ENCODE measurements around the gene GAS7. TPM values are rescaled to one million over a fixed set of nuclear protein-coding genes. Genes with fewer than 3 reads are reported as not detected.

The GAS7 gene
- total RNA-seq, 4 donors from 2014 or later = 242 to 309 (median 264) TPM

DNA sequence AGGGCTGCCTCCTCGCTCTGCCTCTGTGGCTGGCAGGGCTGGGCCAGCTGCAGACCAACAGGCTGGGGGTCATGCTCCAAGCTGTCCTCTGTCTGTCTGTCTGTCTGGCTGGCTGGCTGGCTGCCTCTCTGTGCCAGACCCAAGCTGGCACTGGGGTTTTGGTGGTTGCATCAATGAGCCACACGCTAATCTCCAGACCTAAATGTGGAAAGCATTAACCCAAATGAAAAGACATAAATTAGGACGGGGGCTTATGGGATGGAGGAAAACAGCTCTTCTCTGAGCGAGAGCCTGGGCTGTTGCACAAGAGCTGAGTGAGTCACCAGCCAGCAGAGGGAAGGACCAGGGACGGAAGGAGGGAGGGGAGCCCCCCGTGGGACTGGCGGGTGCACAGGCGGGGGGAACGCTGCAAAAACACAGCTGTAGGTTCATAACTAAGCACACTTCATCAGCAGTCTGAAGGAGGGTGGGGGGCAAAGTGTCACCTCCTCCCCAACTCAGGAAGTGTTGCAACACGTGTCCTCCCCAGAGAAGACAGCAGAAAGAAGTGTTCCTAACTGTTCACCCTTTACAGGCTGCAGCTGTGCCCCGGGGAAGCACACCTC, 83.4 kb downstream of the GAS7 start:
- peak overlapping the region; percentile 68 to 91 (median 82) for H3K27ac ChIP-seq
- H3K4me1 ChIP-seq = peaks cover 0 to 81% (median 31%) of the 10 kb centered on the region in 4 donors
- 6% methylated on average over 11 of the region's 11 CpGs for WGBS, 2 donors
- H3K9me3 ChIP-seq = no peaks in the 10 kb centered on the region
- TF ChIP-seq EP300 (IDR thresholded peaks at IDR 0.05) (peak in 1 of 2 donors; percentile 97), POLR2A (IDR thresholded peaks at IDR 0.05) (peak in 1 of 2 donors; percentile 16)
- TF ChIP-seq, protein P1, sequence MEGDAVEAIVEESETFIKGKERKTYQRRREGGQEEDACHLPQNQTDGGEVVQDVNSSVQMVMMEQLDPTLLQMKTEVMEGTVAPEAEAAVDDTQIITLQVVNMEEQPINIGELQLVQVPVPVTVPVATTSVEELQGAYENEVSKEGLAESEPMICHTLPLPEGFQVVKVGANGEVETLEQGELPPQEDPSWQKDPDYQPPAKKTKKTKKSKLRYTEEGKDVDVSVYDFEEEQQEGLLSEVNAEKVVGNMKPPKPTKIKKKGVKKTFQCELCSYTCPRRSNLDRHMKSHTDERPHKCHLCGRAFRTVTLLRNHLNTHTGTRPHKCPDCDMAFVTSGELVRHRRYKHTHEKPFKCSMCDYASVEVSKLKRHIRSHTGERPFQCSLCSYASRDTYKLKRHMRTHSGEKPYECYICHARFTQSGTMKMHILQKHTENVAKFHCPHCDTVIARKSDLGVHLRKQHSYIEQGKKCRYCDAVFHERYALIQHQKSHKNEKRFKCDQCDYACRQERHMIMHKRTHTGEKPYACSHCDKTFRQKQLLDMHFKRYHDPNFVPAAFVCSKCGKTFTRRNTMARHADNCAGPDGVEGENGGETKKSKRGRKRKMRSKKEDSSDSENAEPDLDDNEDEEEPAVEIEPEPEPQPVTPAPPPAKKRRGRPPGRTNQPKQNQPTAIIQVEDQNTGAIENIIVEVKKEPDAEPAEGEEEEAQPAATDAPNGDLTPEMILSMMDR (IDR thresholded peaks at IDR 0.05) = no peak
- H3K36me3 ChIP-seq = no peaks in the 10 kb centered on the region
- DNase-seq (ENCODE audit: low spot score in 2 of 2) = peak; percentile 86 to 91
- peak overlapping the region in 1 of 4 donors; percentile 25 for H3K4me3 ChIP-seq
- H3K27me3 ChIP-seq = no peaks in the 10 kb centered on the region

DNA sequence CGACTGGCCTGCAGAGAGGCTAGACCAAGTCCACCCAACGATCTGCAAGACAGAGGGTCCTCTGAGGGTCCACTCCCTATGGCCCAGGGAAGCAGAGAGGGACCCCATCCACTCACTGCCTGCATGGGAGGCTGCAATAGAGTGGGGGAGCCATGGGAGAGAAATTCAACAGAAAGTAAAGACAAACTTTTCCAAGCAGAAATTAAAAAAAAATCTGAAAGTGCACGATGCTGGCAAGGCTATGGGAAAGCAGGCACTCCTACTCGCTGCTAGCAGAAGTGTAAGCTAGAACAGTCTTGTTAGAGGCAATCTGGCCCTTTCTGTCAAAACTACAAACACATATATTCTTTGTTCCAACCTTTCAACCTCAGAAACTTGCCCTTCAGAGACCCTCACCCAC, 85.4 kb downstream of the GAS7 start:
- WGBS, 2 donors = 47 to 70% methylated on average over 4 of the region's 4 CpGs
- Histone ChIP-seq H3K4me3 (no peak overlapping the region), H3K4me1 (peaks cover 0 to 68% (median 22%) of the 10 kb centered on the region in 4 donors), H3K27me3 (no peaks in the 10 kb centered on the region), H3K9me3 (no peaks in the 10 kb centered on the region), H3K27ac (peak overlapping the region in 2 of 4 donors; percentile 87 to 91), H3K36me3 (no peaks in the 10 kb centered on the region)
- TF ChIP-seq EP300 (IDR thresholded peaks at IDR 0.05) = no peak
- no peak for TF ChIP-seq POLR2A (IDR thresholded peaks at IDR 0.05)
- TF ChIP-seq, protein P1 (IDR thresholded peaks at IDR 0.05) = no peak
- DNase-seq (ENCODE audit: low spot score in 2 of 2) = no peak

DNA sequence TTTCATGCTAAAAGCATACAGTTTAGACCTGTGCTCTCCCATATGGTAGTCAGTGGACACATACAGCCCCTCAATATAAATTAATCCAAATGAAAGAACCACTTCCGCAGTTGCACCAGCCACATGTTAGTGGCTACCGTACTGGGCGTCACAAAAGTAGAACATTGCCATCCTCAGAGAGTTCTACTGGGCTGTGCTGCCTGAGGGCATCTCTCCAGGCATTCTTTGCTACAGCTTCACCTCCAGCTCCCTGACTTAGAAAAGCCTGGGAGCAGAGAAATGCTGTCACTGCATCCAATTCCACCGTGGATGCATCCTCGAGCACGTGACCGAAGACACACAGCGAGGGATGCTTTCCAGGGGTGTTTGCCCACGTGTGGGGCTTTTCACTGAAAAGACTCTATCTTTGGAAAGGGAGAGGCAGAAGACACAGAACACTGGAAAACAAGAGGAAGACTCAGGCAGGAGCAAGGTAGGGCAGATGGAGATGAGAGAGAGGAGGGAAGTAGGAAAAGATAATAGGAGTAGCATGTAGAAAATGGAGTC, 86.4 kb downstream of the GAS7 start:
- Histone ChIP-seq H3K36me3 (no peaks in the 10 kb centered on the region), H3K4me1 (peaks cover 0 to 65% (median 16%) of the 10 kb centered on the region in 4 donors), H3K9me3 (no peaks in the 10 kb centered on the region), H3K27me3 (no peaks in the 10 kb centered on the region), H3K27ac (peak overlapping the region in 2 of 4 donors; percentile 87 to 91), H3K4me3 (no peak overlapping the region)
- WGBS, 2 donors = 86 to 88% methylated on average over 9 of the region's 9 CpGs
- TF ChIP-seq POLR2A (IDR thresholded peaks at IDR 0.05) = no peak
- no peak for TF ChIP-seq EP300 (IDR thresholded peaks at IDR 0.05)
- TF ChIP-seq, protein P1 (IDR thresholded peaks at IDR 0.05) = no peak
- no peak for DNase-seq (ENCODE audit: low spot score in 2 of 2)

DNA sequence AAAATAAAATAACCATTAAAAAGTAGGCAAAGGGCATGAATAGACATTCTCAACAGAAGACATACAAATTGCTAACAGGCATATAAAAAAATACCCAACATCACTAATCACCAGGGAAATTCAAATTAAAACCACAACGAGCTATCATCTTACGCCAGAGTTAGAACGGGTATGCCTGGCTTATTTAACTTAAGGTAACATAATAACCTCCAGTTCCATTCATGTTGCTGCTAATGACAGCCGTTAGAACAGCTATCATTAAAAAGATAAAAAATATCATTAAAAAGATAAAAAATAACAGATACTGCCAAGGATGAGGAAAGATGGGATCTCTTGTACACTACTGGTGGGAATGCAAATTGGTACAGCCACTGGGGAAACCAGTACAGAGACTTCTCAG, 89.3 kb downstream of the GAS7 start:
- DNase-seq (ENCODE audit: low spot score in 2 of 2) = no peak
- H3K4me3 ChIP-seq = no peak overlapping the region
- TF ChIP-seq EP300 (IDR thresholded peaks at IDR 0.05) (no peak), POLR2A (IDR thresholded peaks at IDR 0.05) (no peak)
- TF ChIP-seq, protein P1 (IDR thresholded peaks at IDR 0.05) = no peak
- H3K27ac ChIP-seq = no peak overlapping the region
- peaks cover 0 to 60% (median 13%) of the 10 kb centered on the region in 4 donors for H3K4me1 ChIP-seq
- H3K36me3 ChIP-seq = no peaks in the 10 kb centered on the region
- no peaks in the 10 kb centered on the region for H3K9me3 ChIP-seq
- WGBS, 2 donors = 80 to 82% methylated on average over 4 of the region's 4 CpGs
- H3K27me3 ChIP-seq = no peaks in the 10 kb centered on the region

All from tibial nerve (tissue), 4 donors.